H9 (cell line): ENCODE measurements around the gene CHST5. TPM values are rescaled to one million over a fixed set of nuclear protein-coding genes. Genes with fewer than 3 reads are reported as not detected.
"Not testable (repeated sequence)": the region's sequence is repeated elsewhere in the genome, so short reads cannot be mapped to it uniquely, and the experiment has no call there.

Experiments used
- DNase-seq: peaks from one replicate; pipeline ENCODE4 v3.0.0-alpha.2; 2017
- H2AFZ ChIP-seq: one replicate; pipeline ENCODE4 v1.6.1; 2013; ENCODE audit warnings: mild to moderate bottlenecking, low read length, control low read depth, moderate library complexity
- H2AK5ac ChIP-seq: 2 replicates; pipeline ENCODE4 v1.6.1; 2013; ENCODE audit warnings: low read length, control low read depth, mixed read lengths; ENCODE audit not compliant: insufficient read length
- H2BK120ac ChIP-seq: one replicate; pipeline ENCODE4 v1.6.1; 2013; ENCODE audit warnings: low read depth, mild to moderate bottlenecking, low read length, control low read depth, inconsistent platforms; ENCODE audit not compliant: poor library complexity, severe bottlenecking
- H2BK12ac ChIP-seq: 2 replicates; pipeline ENCODE4 v1.6.1; 2013; ENCODE audit warnings: low read length, control low read depth, mixed read lengths, low read depth; ENCODE audit not compliant: insufficient read length
- H2BK15ac ChIP-seq: 2 replicates; pipeline ENCODE4 v1.6.1; 2013; ENCODE audit warnings: low read depth, low read length, control low read depth
- H2BK20ac ChIP-seq: one replicate; pipeline ENCODE4 v1.6.1; 2013; ENCODE audit warnings: low read depth, mild to moderate bottlenecking, low read length, control low read depth, inconsistent platforms; ENCODE audit not compliant: poor library complexity, severe bottlenecking
- H2BK5ac ChIP-seq: 2 replicates; pipeline ENCODE4 v1.6.1; 2013; ENCODE audit warnings: low read length, control low read depth, mixed read lengths; ENCODE audit not compliant: insufficient read length
- H3K14ac ChIP-seq: 2 replicates; pipeline ENCODE4 v1.6.1; 2013; ENCODE audit warnings: low read length, control low read depth; ENCODE audit not compliant: insufficient read depth
- H3K18ac ChIP-seq: 2 replicates; pipeline ENCODE4 v1.6.1; 2013; ENCODE audit warnings: low read depth, mild to moderate bottlenecking, mixed read lengths, low read length, control low read depth; ENCODE audit not compliant: insufficient read length
- H3K23ac ChIP-seq: 2 replicates; pipeline ENCODE4 v1.6.1; 2013; ENCODE audit warnings: low read length, control low read depth, mixed read lengths, low read depth; ENCODE audit not compliant: insufficient read length
- H3K23me2 ChIP-seq: 2 replicates; pipeline ENCODE4 v1.6.1; 2013; ENCODE audit warnings: low read depth, mild to moderate bottlenecking, mixed read lengths, low read length, control low read depth; ENCODE audit not compliant: insufficient read length, poor library complexity, severe bottlenecking
- H3K27ac ChIP-seq: 2 replicates; pipeline ENCODE4 v1.5.1; 2013; ENCODE audit warnings: low read length, control low read depth, mixed read lengths, low read depth; ENCODE audit not compliant: insufficient read length
- H3K27me3 ChIP-seq: 2 replicates; pipeline ENCODE4 v1.6.1; 2013; ENCODE audit warnings: low read length, control low read depth, inconsistent platforms; ENCODE audit not compliant: insufficient read depth
- H3K4ac ChIP-seq: 2 replicates; pipeline ENCODE4 v1.6.1; 2013; ENCODE audit warnings: low read depth, mild to moderate bottlenecking, control low read depth, inconsistent platforms, low read length, moderate library complexity
- H3K4me1 ChIP-seq: 2 replicates; pipeline ENCODE4 v1.6.1; 2013; ENCODE audit warnings: low read length, control low read depth, inconsistent platforms; ENCODE audit not compliant: insufficient read depth
- H3K4me2 ChIP-seq: 2 replicates; pipeline ENCODE4 v1.6.1; 2013; ENCODE audit warnings: low read length, control low read depth, mixed read lengths; ENCODE audit not compliant: insufficient read length, insufficient read depth
- H3K56ac ChIP-seq: 2 replicates; pipeline ENCODE4 v1.6.1; 2013; ENCODE audit warnings: low read depth, mild to moderate bottlenecking, mixed read lengths, low read length, control low read depth; ENCODE audit not compliant: insufficient read length
- H3K79me1 ChIP-seq: 2 replicates; pipeline ENCODE4 v1.6.1; 2013; ENCODE audit warnings: low read depth, mild to moderate bottlenecking, moderate library complexity, low read length, control low read depth, inconsistent platforms; ENCODE audit not compliant: insufficient read depth, poor library complexity, severe bottlenecking
- H3K79me2 ChIP-seq: 2 replicates; pipeline ENCODE4 v1.6.1; 2013; ENCODE audit warnings: low read length, control low read depth, inconsistent platforms; ENCODE audit not compliant: insufficient read depth
- H3K9ac ChIP-seq: 2 replicates; pipeline ENCODE4 v1.6.1; 2013; ENCODE audit warnings: low read length, control low read depth, mixed read lengths; ENCODE audit not compliant: insufficient read length; ENCODE audit errors: extremely low read depth
- H3K9me3 ChIP-seq: one replicate; pipeline ENCODE4 v1.6.1; 2013; ENCODE audit warnings: low read depth, low read length, inconsistent platforms; ENCODE audit not compliant: control insufficient read depth
- H3T11ph ChIP-seq: one replicate; pipeline ENCODE4 v1.6.1; 2013; ENCODE audit warnings: mild to moderate bottlenecking, low read length, control low read depth, inconsistent platforms
- H4K20me1 ChIP-seq: one replicate; pipeline ENCODE4 v1.6.1; 2013; ENCODE audit not compliant: control insufficient read depth, insufficient read length, insufficient read depth
- H4K5ac ChIP-seq: 2 replicates; pipeline ENCODE4 v1.6.1; 2013; ENCODE audit warnings: low read depth, mild to moderate bottlenecking, mixed read lengths, low read length, control low read depth; ENCODE audit not compliant: insufficient read length
- H4K8ac ChIP-seq: replicated peaks from 2 replicates; pipeline ENCODE4 v1.6.1; 2013; ENCODE audit warnings: low read length, control low read depth, mixed read lengths, low read depth; ENCODE audit not compliant: insufficient read length
- H4K91ac ChIP-seq: 2 replicates; pipeline ENCODE4 v1.6.1; 2013; ENCODE audit warnings: low read depth, mild to moderate bottlenecking, moderate library complexity, mixed read lengths, low read length, control low read depth; ENCODE audit not compliant: insufficient read length
- H3K27ac Mint-ChIP-seq, 3 experiments: 2 replicates in 2 of 3; 3 replicates in 1 of 3; pipeline ENCODE4 v1.8.0; 2020 to 2021; ENCODE audit warnings: mixed read lengths in 3 of 3, mild to moderate bottlenecking in 1 of 3, moderate library complexity in 1 of 3
- H3K27me3 Mint-ChIP-seq: 2 replicates; pipeline ENCODE4 v1.8.0; 2021; ENCODE audit warnings: low read depth, mild to moderate bottlenecking, moderate library complexity, mixed read lengths
- H3K36me3 Mint-ChIP-seq, 3 experiments: 2 replicates in 2 of 3; 3 replicates in 1 of 3; pipeline ENCODE4 v1.8.0; 2020 to 2021; ENCODE audit warnings: low read depth in 3 of 3, mixed read lengths in 3 of 3; ENCODE audit not compliant: insufficient read depth in 1 of 3
- H3K4me1 Mint-ChIP-seq, 2 experiments: 2 replicates each; pipeline ENCODE4 v1.8.0; 2020; ENCODE audit warnings: mixed read lengths in 2 of 2
- H3K4me3 Mint-ChIP-seq, 2 experiments: 2 replicates in 1 of 2; 3 replicates in 1 of 2; pipeline ENCODE4 v1.8.0; 2020 to 2021; ENCODE audit warnings: mild to moderate bottlenecking in 2 of 2, mixed read lengths in 2 of 2, moderate library complexity in 1 of 2
- H3K9me3 Mint-ChIP-seq, 2 experiments: 2 replicates in 1 of 2; 3 replicates in 1 of 2; pipeline ENCODE4 v1.8.0; 2020; ENCODE audit warnings: mild to moderate bottlenecking in 2 of 2, mixed read lengths in 2 of 2, moderate library complexity in 1 of 2
- WGBS: extraction: QIAGEN DNeasy Blood & Tissue Kit; methylation state at CpG from one replicate; pipeline ENCODE4 v1.1.7; 2013; ENCODE audit warnings: missing lambda C conversion rate, low lambda C conversion rate, mixed read lengths; ENCODE audit not compliant: insufficient read length; ENCODE audit errors: extremely low coverage; 5-methylcytosine and 5-hydroxymethylcytosine counted together
- total RNA-seq: library from RNA; stranded (reverse); gene quantifications from 2 replicates; pipeline ENCODE4 v1.2.1, GENCODE V29; 2021
- TF ChIP-seq, protein P1 (sequence below): fragments of 200-600 bp; sonication (generic); conservative IDR thresholded peaks from 3 replicates; pipeline ENCODE4 v1.8.0; 2021; ENCODE audit warnings: antibody characterized with exemption, mild to moderate bottlenecking

Gene CHST5
- total RNA-seq, 1 experiment from 2014 or later: not detected

DNA sequence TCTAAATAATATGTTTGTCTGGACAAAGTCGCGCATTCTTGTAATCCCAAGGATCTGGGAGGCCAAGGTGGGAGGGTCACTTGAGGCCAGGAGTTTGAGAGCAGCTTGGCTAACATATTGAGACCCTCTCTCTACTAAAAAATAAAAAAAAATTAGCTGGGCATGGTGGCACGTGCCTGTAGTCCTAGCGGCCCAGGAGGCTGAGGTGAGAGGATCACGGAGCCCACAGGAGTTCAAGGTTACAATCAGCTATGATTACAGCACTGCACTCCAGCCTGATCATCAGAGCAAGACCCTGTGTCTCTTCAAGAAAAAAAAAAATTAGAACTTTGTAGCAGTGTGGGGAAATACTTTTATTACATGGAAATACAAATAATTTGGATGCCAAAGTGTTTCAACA lies 34.5 kb downstream of the CHST5 start:
- no peak for DNase-seq
- H3K14ac ChIP-seq: no peak overlapping the region
- no peak overlapping the region for H2AK5ac ChIP-seq
- no peaks in the 10 kb centered on the region for H3K9me3 ChIP-seq
- H3K4me1 ChIP-seq: no peaks in the 10 kb centered on the region
- no peak overlapping the region for H2AFZ ChIP-seq
- Mint-ChIP-seq H3K4me1 (peaks cover 2 to 4% of the 10 kb centered on the region in 2 experiments), H3K4me3 (no peak overlapping the region), H3K27ac (no peak overlapping the region), H3K36me3 (no peaks in the 10 kb centered on the region), H3K9me3 (no peaks in the 10 kb centered on the region; a peak in 1 of 5 replicates), H3K27me3 (no peaks in the 10 kb centered on the region)
- WGBS: no CpG with 5 or more reads among the region's 5 CpGs
- H3K23ac ChIP-seq: no peak overlapping the region
- H4K8ac ChIP-seq: no peak overlapping the region
- H3K18ac ChIP-seq: no peak overlapping the region
- H3K23me2 ChIP-seq: no peaks in the 10 kb centered on the region
- H3K4ac ChIP-seq: no peak overlapping the region
- TF ChIP-seq, protein P1, sequence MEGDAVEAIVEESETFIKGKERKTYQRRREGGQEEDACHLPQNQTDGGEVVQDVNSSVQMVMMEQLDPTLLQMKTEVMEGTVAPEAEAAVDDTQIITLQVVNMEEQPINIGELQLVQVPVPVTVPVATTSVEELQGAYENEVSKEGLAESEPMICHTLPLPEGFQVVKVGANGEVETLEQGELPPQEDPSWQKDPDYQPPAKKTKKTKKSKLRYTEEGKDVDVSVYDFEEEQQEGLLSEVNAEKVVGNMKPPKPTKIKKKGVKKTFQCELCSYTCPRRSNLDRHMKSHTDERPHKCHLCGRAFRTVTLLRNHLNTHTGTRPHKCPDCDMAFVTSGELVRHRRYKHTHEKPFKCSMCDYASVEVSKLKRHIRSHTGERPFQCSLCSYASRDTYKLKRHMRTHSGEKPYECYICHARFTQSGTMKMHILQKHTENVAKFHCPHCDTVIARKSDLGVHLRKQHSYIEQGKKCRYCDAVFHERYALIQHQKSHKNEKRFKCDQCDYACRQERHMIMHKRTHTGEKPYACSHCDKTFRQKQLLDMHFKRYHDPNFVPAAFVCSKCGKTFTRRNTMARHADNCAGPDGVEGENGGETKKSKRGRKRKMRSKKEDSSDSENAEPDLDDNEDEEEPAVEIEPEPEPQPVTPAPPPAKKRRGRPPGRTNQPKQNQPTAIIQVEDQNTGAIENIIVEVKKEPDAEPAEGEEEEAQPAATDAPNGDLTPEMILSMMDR: no peak
- no peak overlapping the region for H2BK20ac ChIP-seq
- no peak overlapping the region for H3K4me2 ChIP-seq
- H4K91ac ChIP-seq: no peak overlapping the region
- H2BK5ac ChIP-seq: no peak overlapping the region
- no peaks in the 10 kb centered on the region for H4K20me1 ChIP-seq
- H3K27ac ChIP-seq: no peak overlapping the region
- no peak overlapping the region for H2BK15ac ChIP-seq
- H3K79me1 ChIP-seq: no peaks in the 10 kb centered on the region
- no peak overlapping the region for H3T11ph ChIP-seq
- H3K27me3 ChIP-seq: no peaks in the 10 kb centered on the region
- H3K56ac ChIP-seq: no peak overlapping the region
- H4K5ac ChIP-seq: no peak overlapping the region
- H2BK120ac ChIP-seq: no peak overlapping the region
- H3K79me2 ChIP-seq: no peaks in the 10 kb centered on the region
- no peak overlapping the region for H2BK12ac ChIP-seq
- H3K9ac ChIP-seq: no peak overlapping the region

DNA sequence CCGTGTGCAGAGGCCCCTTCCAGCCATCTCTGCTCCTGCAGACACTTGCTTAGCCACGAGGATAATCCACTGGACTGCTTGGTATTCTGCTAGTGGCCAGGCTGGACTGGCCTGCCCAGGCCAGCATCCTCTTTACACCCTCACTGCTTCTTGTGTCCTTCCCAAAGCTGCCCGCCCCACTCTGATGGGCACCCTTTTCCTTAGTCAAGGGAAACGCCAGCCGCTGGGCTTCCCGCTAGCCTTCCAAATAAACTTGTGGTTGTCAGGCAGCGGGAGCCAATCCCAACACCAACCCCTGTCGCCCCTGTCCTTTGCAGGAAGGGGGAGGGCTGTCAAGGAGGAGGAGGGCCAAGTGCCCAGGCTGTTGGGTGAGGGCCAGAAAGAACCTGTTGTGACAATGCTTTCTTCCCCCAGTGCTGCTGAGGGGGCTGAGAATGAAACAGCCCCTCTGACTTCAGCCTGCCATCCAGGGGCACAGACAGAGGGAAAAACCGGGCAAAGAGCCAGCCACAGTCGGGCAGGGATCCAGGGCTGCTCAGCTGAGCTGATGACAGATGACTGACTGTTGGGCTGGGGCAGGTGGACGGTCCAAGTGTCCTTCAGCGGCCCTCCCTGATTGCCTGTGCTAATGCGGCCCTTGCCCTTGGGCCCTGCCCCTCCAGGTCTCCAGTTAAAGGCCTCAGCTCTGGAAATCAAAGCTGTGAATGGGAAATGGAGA lies 37.1 kb downstream of the CHST5 start:
- H3K23ac ChIP-seq, H3K9ac ChIP-seq: not testable (repeated sequence)

More for the DNA sequence above, 37.1 kb downstream of the CHST5 start:
- H3K79me1 ChIP-seq, H3K56ac ChIP-seq, H2BK5ac ChIP-seq, H3K23me2 ChIP-seq, H4K91ac ChIP-seq, H3K27ac ChIP-seq, H3K4ac ChIP-seq, H3K9me3 Mint-ChIP-seq, H2BK15ac ChIP-seq, H2BK20ac ChIP-seq, H3K79me2 ChIP-seq, H3K27me3 ChIP-seq, H3K14ac ChIP-seq, H2BK120ac ChIP-seq, H2AFZ ChIP-seq, H2BK12ac ChIP-seq, H3K27ac Mint-ChIP-seq, H3K18ac ChIP-seq, H4K5ac ChIP-seq, H4K8ac ChIP-seq, H4K20me1 ChIP-seq, H3K9me3 ChIP-seq, H3K27me3 Mint-ChIP-seq, H3K4me1 ChIP-seq, H2AK5ac ChIP-seq, DNase-seq, H3K4me2 ChIP-seq, H3K36me3 Mint-ChIP-seq, H3K4me3 Mint-ChIP-seq, H3T11ph ChIP-seq: not testable (repeated sequence)
- no CpG with 5 or more reads among the region's 13 CpGs for WGBS
- peaks cover 11 to 13% of the 10 kb centered on the region in 2 experiments for H3K4me1 Mint-ChIP-seq
